Retinal pigment epithelial cell (primary cell): Measurements from ENCODE around the gene KRTAP9-7.
"Not testable (repeated sequence)": the region's sequence is repeated elsewhere in the genome, so short reads cannot be mapped to it uniquely, and the experiment has no call there.

Source experiments
- DNase-seq: peaks from one replicate; pipeline ENCODE4 v3.0.0-alpha.2; 2010; ENCODE audit warnings: low read depth
- H3K4me3 ChIP-seq: 2 replicates; pipeline ENCODE4 v1.5.1; 2011; ENCODE audit warnings: mild to moderate bottlenecking, low read length, control low read depth, moderate library complexity
- CTCF ChIP-seq: conservative IDR thresholded peaks from 2 replicates; pipeline ENCODE4 v1.5.1; 2011; ENCODE audit warnings: low read depth, low read length, control low read depth, inconsistent platforms

The KRTAP9-7 gene

GRCh38 chr17:41251261-41251660, 24.2 kb upstream of the KRTAP9-7 start:
- no peak overlapping the region for H3K4me3 ChIP-seq
- no peak for DNase-seq
- TF ChIP-seq CTCF = no peak

- no peak overlapping the region for H3K4me3 ChIP-seq
- no peak for DNase-seq
- TF ChIP-seq CTCF = no peak
Measured at GRCh38 chr17:41254861-41255260, 20.6 kb upstream of the KRTAP9-7 start.

- DNase-seq, H3K4me3 ChIP-seq: not testable (repeated sequence)
Measured at GRCh38 chr17:41255381-41256290, 19.9 kb upstream of the KRTAP9-7 start, which contains the start of gene KRTAP9-9. KRTAP9-9 (plus strand) TSS chr17:41255384.

- no peak overlapping the region for H3K4me3 ChIP-seq
- TF ChIP-seq CTCF = no peak
- DNase-seq = no peak
Measured at GRCh38 chr17:41256291-41256685, 19.2 kb upstream of the KRTAP9-7 start.

GRCh38 chr17:41258406-41258805, 17.1 kb upstream of the KRTAP9-7 start:
- H3K4me3 ChIP-seq = no peak overlapping the region
- DNase-seq = no peak
- no peak for TF ChIP-seq CTCF

GRCh38 chr17:41263212-41263611, 12.3 kb upstream of the KRTAP9-7 start:
- H3K4me3 ChIP-seq = no peak overlapping the region
- no peak for DNase-seq
- no peak for TF ChIP-seq CTCF

GRCh38 chr17:41264599-41264998, 10.9 kb upstream of the KRTAP9-7 start:
- TF ChIP-seq CTCF = no peak
- no peak for DNase-seq
- H3K4me3 ChIP-seq = no peak overlapping the region
